H54 (cell line): Measurements from ENCODE around the gene EXOSC7.

Experiments
- DNase-seq: peaks from one replicate; pipeline ENCODE4 v3.0.0; 2011; ENCODE audit warnings: low spot score, mixed read lengths; ENCODE audit not compliant: insufficient read length
- FAIRE-seq: peaks from 3 replicates; lab custom pipeline; 2011; peaks lifted over from hg19 to GRCh38; lab: Jason Lieb, UNC
- POLR2A ChIP-seq: IDR thresholded peaks from 2 replicates; pipeline ENCODE4 v1.6.1; 2011; ENCODE audit warnings: low read depth, mild to moderate bottlenecking, low read length

Gene EXOSC7

DNA sequence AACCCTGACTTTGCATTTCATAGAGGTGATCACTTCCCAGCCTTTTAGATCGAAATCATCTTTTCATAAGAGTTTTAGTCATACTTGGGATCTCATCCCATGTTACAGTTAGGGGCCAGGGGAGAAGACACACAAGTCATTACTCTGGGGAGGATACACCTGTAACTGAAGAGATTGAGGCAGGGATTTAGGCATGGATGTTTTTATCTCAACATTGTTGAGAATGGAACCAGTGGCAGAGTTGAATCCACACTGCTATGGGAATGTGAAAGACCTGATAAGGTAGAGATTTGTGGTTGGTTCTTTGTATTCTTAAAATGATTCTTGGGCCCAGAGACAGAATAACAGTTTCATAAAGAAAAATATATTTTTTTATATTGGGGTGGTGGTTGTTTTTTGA lies 33.8 kb downstream of the EXOSC7 start:
- no peak for FAIRE-seq
- no peak for TF ChIP-seq POLR2A
- DNase-seq = no peak

DNA sequence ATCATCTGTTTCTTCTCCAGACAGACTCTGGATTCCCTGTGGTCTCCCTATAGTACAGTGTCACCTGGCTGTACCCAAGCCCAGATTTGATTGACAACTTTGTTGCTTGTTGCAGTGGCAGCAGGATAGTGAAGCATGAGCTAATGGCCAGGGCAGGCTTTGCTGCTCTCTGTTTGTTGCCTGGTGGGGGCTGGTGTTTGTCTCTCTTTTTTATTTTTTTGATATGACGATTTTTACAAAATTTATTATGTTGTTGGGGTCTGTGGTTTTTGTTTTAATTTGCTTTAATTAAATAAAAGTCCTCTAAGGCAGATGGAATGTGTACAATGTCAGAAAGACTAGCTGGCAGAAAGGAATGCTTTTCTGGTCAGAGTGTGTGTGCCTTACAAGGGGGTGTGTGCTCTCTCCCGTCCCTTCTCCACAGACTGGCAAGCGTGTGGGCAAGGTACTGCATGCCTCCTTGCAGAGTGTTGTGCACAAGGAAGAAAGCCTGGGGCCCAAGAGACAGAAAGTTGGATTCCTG lies 34.8 kb downstream of the EXOSC7 start:
- TF ChIP-seq POLR2A = no peak
- DNase-seq (peak; percentile 39), FAIRE-seq (no peak)

GRCh38 chr3:45011756-45012508 lies 35.9 kb downstream of the EXOSC7 start:
- TF ChIP-seq POLR2A = no peak
- DNase-seq = peak; percentile 22
- FAIRE-seq = no peak

DNA sequence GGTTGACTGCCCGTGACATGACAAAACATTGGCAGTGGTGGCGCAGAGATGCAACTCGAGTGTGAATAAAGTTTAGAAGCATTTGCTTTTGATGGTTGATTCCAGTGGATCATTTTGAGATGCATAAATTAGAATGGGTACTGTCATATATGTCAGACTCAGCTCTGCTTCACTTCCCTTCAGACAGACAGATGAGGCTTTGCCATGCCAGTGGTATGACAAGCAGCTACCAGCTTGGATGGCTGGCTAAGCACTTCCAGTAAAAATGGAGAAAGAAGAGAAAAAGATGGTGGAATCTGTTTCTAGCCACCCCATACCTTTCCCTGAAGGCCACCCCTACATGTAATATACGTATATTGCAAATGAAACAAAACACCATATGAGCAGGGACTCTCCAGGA lies 36.5 kb downstream of the EXOSC7 start:
- no peak for TF ChIP-seq POLR2A
- no peak for FAIRE-seq
- DNase-seq = no peak

DNA sequence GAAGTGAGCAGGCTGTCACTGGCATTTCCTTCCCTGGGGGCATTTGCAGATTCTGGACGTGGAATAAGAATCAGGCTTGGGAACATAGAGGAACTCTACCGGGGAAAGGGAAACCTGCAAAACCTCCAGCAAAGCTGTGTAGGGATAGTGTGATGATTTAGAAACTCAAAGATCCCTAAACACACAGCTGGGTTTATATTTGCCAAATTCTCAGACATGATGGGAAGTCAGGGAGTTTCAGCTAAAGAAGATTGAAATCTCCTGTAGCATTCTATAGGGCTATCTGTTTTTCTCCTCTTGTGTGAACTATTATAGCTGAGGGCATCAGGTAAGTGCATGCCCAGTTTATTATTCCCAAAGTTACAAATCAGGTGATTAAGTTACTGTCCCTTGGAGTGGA lies 40.9 kb downstream of the EXOSC7 start:
- no peak for FAIRE-seq
- DNase-seq = no peak
- TF ChIP-seq POLR2A = no peak

- FAIRE-seq (no peak), DNase-seq (no peak)
- no peak for TF ChIP-seq POLR2A
Observed at GRCh38 chr3:45017821-45018220, 41.8 kb downstream of the EXOSC7 start.

- TF ChIP-seq POLR2A = no peak
- DNase-seq = no peak
- no peak for FAIRE-seq
Observed at GRCh38 chr3:45020534-45020933, 44.5 kb downstream of the EXOSC7 start.

- FAIRE-seq (no peak), DNase-seq (no peak)
- no peak for TF ChIP-seq POLR2A
Observed at GRCh38 chr3:45021524-45022297, 45.7 kb downstream of the EXOSC7 start.

DNA sequence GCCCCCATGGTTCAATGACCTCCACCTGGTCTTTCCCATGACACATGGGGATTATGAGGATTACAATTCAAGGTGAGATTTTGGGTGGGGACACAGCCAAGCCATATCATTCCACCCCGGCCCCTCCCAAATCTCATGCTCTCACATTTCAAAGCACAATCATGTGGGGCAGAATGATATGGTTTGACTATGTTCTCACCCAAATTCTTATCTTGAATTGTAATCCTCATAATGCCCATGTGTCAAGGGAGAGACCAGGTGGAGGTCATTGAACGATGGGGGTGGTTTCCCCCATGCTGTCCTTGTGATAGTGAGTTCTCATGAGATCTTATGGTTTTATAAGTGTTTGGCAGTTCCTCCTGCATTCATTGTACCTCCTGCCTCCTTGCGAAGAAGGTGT lies 47.6 kb downstream of the EXOSC7 start:
- FAIRE-seq = no peak
- no peak for TF ChIP-seq POLR2A

GRCh38 chr3:45024542-45025255 lies 48.7 kb downstream of the EXOSC7 start:
- no peak for FAIRE-seq
- no peak for DNase-seq
- TF ChIP-seq POLR2A = no peak

More for the DNA sequence above, 47.6 kb downstream of the EXOSC7 start:
- DNase-seq = no peak

- FAIRE-seq = no peak
- no peak for DNase-seq
Observed at GRCh38 chr3:45026038-45026437, 50.0 kb downstream of the EXOSC7 start, which contains the start of gene CLEC3B. CLEC3B (plus strand) TSS chr3:45026303; CDS start chr3:45026363, 60 bp downstream.

DNA sequence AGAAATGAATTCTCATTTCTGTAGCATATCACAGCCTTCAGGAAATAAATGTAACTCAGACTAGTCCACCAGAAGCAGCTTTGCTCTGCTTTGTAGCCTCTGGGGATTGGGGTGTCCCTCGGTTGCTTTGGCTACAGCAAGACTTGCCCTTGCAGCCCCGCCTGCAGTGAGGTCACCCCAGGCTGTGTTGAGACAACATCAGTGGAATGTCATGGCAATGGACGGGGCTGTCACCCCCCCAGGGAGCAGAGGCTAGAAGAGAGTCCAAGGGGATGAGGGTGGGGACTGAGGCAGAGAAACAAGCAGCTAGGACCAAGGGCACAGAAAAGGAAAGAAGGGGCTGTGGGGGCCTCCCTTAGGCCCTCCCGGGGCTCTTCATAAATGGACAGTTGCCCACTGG lies 50.9 kb downstream of the EXOSC7 start:
- peak; percentile 40 for DNase-seq
- no peak for TF ChIP-seq POLR2A
- FAIRE-seq = no peak

More at GRCh38 chr3:45026038-45026437, 50.0 kb downstream of the EXOSC7 start, which contains the start of gene CLEC3B:
- TF ChIP-seq POLR2A = no peak

DNA sequence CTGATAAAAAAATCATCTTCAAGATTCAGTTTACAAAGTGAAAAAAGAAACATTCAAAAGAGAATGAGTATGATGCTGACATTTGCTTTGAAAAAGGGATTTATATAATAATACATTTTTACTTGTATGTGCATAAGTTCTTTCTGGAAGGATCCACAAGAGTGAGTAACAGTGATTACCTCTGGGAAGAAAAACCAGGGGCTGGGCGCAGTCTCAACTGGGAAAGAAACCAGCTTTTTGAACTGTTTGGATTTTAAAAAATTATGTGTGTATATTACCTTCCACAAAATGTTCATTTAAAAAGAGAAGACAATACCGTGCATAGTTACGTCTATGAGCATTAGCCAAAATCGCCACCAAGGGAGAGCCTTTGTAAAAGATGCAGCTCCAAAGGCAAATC lies 51.4 kb downstream of the EXOSC7 start:
- no peak for TF ChIP-seq POLR2A
- no peak for FAIRE-seq
- DNase-seq = no peak
